Liver (tissue), 3 donors: ENCODE data around the gene SMYD3.
"Not testable (repeated sequence)": the region's sequence is repeated elsewhere in the genome, so short reads cannot be mapped to it uniquely, and the experiment has no call there.

Source experiments
- CTCF ChIP-seq: fragments of 150-350 bp; IDR thresholded peaks from 2 replicates; pipeline ENCODE4 v1.5.1; 2017; ENCODE audit warnings: improper control_type of control experiment, low read depth, low read length; ENCODE audit not compliant: missing input control
- EGR1 ChIP-seq, 2 donors: IDR thresholded peaks; 2 replicates each; pipeline ENCODE4 v1.6.1; 2016 to 2018; ENCODE audit warnings: antibody characterized with exemption in 2 of 2, low read depth in 2 of 2
- JUND ChIP-seq, 2 donors: IDR thresholded peaks; 2 replicates each; pipeline ENCODE4 v1.6.1; 2016; ENCODE audit warnings: antibody characterized with exemption in 2 of 2
- NR2F2 ChIP-seq: IDR thresholded peaks from 2 replicates; pipeline ENCODE4 v1.6.1; 2016; ENCODE audit warnings: antibody characterized with exemption
- SP1 ChIP-seq: IDR thresholded peaks from 2 replicates; pipeline ENCODE4 v1.6.1; 2018; ENCODE audit warnings: antibody characterized with exemption, mild to moderate bottlenecking
- donor health status: healthy.
- donor health status: healthy.

DNA sequence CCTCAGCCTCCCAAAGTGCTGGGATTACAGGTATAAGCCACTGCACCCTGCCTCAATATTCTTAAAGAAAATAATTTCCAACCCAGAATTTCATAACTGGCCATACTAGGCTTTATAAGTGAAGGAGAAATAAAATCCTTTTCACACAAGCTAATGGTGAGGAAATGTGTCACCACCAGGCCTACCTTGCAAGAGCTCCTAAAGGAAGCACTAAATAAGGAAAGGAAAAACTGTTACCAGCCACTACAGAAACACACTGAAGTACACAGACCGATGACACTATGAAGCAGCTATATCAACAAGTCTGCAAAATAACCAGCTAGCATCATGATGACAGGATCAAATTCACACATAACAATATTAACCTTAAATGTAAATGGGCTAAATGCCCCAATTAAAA is 565.3 kb downstream of the SMYD3 start:
- not testable (repeated sequence) for TF ChIP-seq CTCF; SP1; EGR1 (IDR thresholded peaks at IDR 0.05; ENCODE audit: low read depth in 2 of 2); JUND (IDR thresholded peaks at IDR 0.05); NR2F2
